HepG2 (cell line): Measurements from ENCODE around the gene KMT2D. TPM values are rescaled to one million over a fixed set of nuclear protein-coding genes. Genes with fewer than 3 reads are reported as not detected.
A peak's percentile ranks its signal among the peaks of the same experiment; 100 is the strongest.

ENCODE experiments used
- ATF4 ChIP-seq, 2 experiments: fragments of 450-650 bp in 1 of 2; sonication (generic) in 1 of 2; formaldehyde crosslinking; IDR thresholded peaks; 2 replicates each; pipeline versions ENCODE4 v1.5.0 to v1.8.0; 2020 to 2022; ENCODE audit warnings: mild to moderate bottlenecking in 1 of 2, missing genetic modification reagents in 1 of 2
- ATRX ChIP-seq: sonication (generic); formaldehyde crosslinking; IDR thresholded peaks from 2 replicates; pipeline ENCODE4 v1.4.0; 2020; ENCODE audit warnings: missing genetic modification reagents, borderline replicate concordance
- GLI4 ChIP-seq: sonication (generic); formaldehyde crosslinking; IDR thresholded peaks from 2 replicates; pipeline ENCODE4 v1.5.1; 2020; ENCODE audit warnings: missing genetic modification reagents, mild to moderate bottlenecking, moderate library complexity, borderline replicate concordance
- HDAC2 ChIP-seq: sonication (generic); formaldehyde crosslinking; IDR thresholded peaks from 2 replicates; pipeline ENCODE4 v1.4.0; 2020; ENCODE audit warnings: missing genetic modification reagents
- MYPOP ChIP-seq: sonication (generic); formaldehyde crosslinking; IDR thresholded peaks from 2 replicates; pipeline ENCODE4 v1.8.1; 2023; ENCODE audit warnings: mild to moderate bottlenecking, moderate library complexity, missing genetic modification reagents
- PBX2 ChIP-seq: IDR thresholded peaks from 2 replicates; pipeline ENCODE4 v1.6.1; 2016; ENCODE audit warnings: control low read depth
- PLSCR1 ChIP-seq: sonication (generic); formaldehyde crosslinking; IDR thresholded peaks from 2 replicates; pipeline ENCODE4 v1.5.0; 2020; ENCODE audit warnings: missing genetic modification reagents, mild to moderate bottlenecking, borderline replicate concordance
- USF2 ChIP-seq, 2 experiments: sonication (generic) in 1 of 2; formaldehyde crosslinking in 1 of 2; IDR thresholded peaks; 2 replicates each; pipeline versions ENCODE4 v1.5.1 to v1.6.1; 2011 to 2020; ENCODE audit warnings: borderline replicate concordance in 1 of 2, low read depth in 1 of 2, low read length in 1 of 2, mild to moderate bottlenecking in 1 of 2, missing genetic modification reagents in 1 of 2, moderate library complexity in 1 of 2
- ZNF143 ChIP-seq: sonication (generic); formaldehyde crosslinking; IDR thresholded peaks from 2 replicates; pipeline ENCODE4 v1.4.0; 2020; ENCODE audit warnings: missing genetic modification reagents
- ZNF609 ChIP-seq: sonication (generic); formaldehyde crosslinking; IDR thresholded peaks from 2 replicates; pipeline ENCODE4 v1.4.0; 2020; ENCODE audit warnings: mild to moderate bottlenecking, missing genetic modification reagents, borderline replicate concordance
- ZNF660 ChIP-seq: sonication (generic); formaldehyde crosslinking; IDR thresholded peaks from 2 replicates; pipeline ENCODE4 v1.5.1; 2020; ENCODE audit warnings: mild to moderate bottlenecking, low read depth, missing genetic modification reagents, borderline replicate concordance
- ZSCAN22 ChIP-seq: sonication (generic); formaldehyde crosslinking; IDR thresholded peaks from 2 replicates; pipeline ENCODE4 v1.4.0; 2020; ENCODE audit warnings: mild to moderate bottlenecking, missing genetic modification reagents
- polyA plus RNA-seq, 8 experiments: library from polyadenylated mRNA; depleted of rRNA in 3 of 8; stranded (reverse) in 7 of 8; unstranded in 1 of 8; fragments of >200 nt; fragmentation: Illumina TruSeq in 4 of 8; extraction: Trizol in 4 of 8; gene quantifications; 2 replicates each; pipeline versions ENCODE4 v1.2.1 to v1.2.3, GENCODE V29; 2011 to 2016; ENCODE audit warnings: low read depth in 4 of 8, missing spikeins in 1 of 8, mixed read lengths in 1 of 8; ENCODE audit not compliant: insufficient read depth in 1 of 8
- total RNA-seq, 5 experiments: library from RNA; depleted of rRNA; stranded (reverse); fragments of >200 nt; fragmentation: Illumina TruSeq; extraction: Trizol; gene quantifications; 2 replicates each; pipeline ENCODE4 v1.2.3, GENCODE V29; 2016; ENCODE audit warnings: low read depth in 1 of 5

The KMT2D gene
- total and polyA plus RNA-seq, 2 of the 13 experiments (the other 11 are each of a cell fraction or from before 2014, with no cell fraction given): 8.1 to 10.4 TPM

GRCh38 chr12:49018261-49019119 lies 42.1 kb downstream of the KMT2D start, which contains the start of gene PRKAG1 (continued):
- TF ChIP-seq ZNF609 (CRISPR knock-in tag) (no peak), PLSCR1 (CRISPR knock-in tag) (no peak), ZNF143 (CRISPR knock-in tag) (peak; percentile 43; the same call in 1 of the 2 replicates), HDAC2 (CRISPR knock-in tag) (peak; percentile 44; the same call in 1 of the 2 replicates), ZSCAN22 (CRISPR knock-in tag) (no peak), ZNF660 (no peak), GLI4 (no peak), ATRX (no peak), PBX2 (CRISPR knock-in tag) (no peak), MYPOP (CRISPR knock-in tag) (no peak), USF2 (IDR thresholded peaks at IDR 0.05; ENCODE audit: low read depth, low read length) (no peak), USF2 (CRISPR knock-in tag; IDR thresholded peaks at IDR 0.05; ENCODE audit: borderline replicate concordance) (no peak), ATF4 (CRISPR knock-in tag; IDR thresholded peaks at IDR 0.05) (peak in 1 of 2 experiments; percentile 60; a peak in 2 of 4 replicates)
